Umbilical cord (tissue), 2 donors: ENCODE results near the gene MYMX. TPM values are rescaled to one million over a fixed set of nuclear protein-coding genes. Genes with fewer than 3 reads are reported as not detected.
"Not testable (repeated sequence)": the region's sequence is repeated elsewhere in the genome, so short reads cannot be mapped to it uniquely, and the experiment has no call there.

Experiments used
- DNase-seq: peaks from one replicate; pipeline ENCODE4 v3.0.0-alpha.2; 2015; ENCODE audit warnings: low spot score
- total RNA-seq: library from RNA; depleted of rRNA; stranded (reverse); fragments of >200 nt; gene quantifications from one replicate; pipeline ENCODE4 v1.2.3, GENCODE V29; 2014; ENCODE audit warnings: low replicate concordance; ENCODE audit not compliant: insufficient read depth

The MYMX gene
- total RNA-seq, result not detected

DNA sequence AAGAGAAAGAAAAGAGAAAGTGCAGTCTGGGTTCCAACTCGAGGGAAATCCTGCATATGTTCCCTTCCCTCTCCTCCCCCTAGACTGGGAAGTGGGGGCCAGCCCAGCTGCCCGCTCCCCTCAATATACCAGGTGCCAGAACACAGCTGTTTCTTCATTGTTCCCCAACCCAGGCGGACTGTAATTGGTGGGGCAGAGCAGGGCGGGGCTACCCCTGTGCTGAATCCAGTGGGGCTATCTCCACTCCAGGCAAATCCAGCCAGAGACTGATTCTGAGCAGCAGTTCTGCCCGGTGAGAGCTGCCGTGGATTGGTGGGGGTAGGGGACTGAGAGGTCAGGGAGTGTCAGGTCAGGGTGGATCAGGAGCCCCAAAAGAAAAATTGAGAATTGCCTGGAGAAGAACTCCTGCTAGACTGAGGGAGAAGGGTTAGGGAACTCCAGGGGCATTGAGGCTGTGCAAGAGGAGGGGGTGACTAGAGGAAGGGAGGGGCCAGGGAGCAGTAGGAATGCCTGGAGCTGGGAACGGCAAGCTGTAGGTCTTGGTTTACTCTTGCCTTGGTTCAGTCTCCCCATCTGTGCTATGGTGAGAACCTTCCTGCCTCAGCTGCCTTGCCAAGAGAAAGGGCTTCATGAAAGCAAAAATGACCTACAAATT is at the start of gene MYMX:
MYMX (plus strand) TSS at position 250 of the 655 bp plus-strand sequence. CDS start 546 bp downstream, outside the sequence.
- DNase-seq, result no peak

DNA sequence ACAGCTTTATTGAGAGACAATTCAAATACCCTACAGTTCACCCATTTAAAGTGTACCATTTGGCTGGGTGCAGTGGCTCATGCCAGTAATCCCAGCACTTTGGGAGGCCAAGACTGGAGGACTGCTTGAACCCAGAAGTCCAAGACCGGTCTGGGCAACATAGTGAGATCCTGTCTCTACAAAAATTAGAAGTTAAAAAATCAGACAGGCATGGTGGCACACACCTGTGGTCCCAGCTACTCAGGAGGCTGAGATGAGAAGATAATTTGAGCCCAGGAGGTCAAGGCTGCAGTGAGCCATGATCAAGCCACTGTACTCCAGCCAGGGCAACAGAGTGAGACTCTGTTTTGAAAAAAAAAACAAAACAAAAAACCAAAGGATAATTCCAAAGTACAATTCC is 49.2 kb upstream of the MYMX start:
- DNase-seq, result no peak

GRCh38 chr6:44169154-44169553 is 47.6 kb upstream of the MYMX start:
- DNase-seq, result no peak

DNA sequence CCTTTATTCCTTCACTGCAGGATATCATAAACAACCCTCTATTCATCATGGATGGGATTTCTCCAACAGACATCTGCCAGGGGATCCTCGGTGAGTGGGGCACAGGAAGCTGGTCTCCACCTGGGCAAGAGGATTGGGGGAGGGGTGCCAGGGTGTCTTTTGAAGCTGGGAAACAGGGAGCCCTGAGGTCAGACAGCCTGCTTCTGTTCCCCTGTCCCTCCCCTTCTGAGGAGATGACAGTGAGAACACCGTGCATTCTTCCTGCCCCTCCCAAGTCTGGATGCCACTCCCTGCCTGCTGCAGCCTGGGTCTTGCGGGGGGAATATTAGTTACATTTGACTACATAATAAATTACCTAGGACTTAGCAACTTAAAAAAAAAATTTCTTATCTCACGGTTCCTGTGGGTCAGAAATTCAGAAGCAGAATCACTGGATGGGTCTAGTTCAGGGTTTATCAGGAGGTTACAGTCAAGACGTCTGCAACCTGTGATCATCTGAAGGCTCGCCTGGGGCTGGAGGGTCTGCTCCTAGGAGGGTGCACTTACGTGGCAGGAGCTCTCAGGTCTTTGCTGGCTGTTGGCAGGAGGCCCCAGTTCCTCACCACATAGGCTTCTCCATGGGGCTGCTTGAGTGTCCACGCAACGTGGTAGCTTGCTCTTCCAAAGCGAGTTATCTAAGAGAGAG is 46.7 kb upstream of the MYMX start:
- no peak for DNase-seq

- DNase-seq, result no peak
Observed at GRCh38 chr6:44171899-44172546, 44.7 kb upstream of the MYMX start.

DNA sequence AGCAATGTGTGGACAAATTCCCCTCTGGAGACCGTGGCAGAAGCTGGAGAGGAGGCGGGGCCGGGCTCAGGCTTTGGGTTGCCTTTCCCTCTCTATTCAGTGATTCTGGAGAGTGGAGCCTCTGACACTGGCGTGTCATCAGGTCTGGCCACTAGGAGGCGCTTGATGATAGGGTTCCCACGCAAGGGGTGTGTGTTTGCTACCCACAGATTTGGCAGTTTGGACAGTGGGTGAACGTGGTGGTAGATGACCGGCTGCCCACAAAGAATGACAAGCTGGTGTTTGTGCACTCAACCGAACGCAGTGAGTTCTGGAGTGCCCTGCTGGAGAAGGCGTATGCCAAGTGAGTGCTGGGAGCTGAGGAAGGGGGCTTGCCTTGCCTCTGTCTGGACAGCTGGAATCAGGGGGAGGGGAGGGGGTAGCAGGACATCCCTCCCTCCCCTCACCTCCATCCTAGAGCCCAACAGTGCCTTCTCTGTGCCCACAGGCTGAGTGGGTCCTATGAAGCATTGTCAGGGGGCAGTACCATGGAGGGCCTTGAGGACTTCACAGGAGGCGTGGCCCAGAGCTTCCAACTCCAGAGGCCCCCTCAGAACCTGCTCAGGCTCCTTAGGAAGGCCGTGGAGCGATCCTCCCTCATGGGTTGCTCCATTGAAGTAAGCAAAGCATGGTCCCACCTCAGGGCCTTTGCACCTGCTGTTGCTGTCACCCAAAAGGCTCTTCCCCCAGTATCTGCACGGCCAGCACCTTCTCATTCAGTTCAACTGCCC is 43.8 kb upstream of the MYMX start:
- DNase-seq, result peak; percentile 85

DNA sequence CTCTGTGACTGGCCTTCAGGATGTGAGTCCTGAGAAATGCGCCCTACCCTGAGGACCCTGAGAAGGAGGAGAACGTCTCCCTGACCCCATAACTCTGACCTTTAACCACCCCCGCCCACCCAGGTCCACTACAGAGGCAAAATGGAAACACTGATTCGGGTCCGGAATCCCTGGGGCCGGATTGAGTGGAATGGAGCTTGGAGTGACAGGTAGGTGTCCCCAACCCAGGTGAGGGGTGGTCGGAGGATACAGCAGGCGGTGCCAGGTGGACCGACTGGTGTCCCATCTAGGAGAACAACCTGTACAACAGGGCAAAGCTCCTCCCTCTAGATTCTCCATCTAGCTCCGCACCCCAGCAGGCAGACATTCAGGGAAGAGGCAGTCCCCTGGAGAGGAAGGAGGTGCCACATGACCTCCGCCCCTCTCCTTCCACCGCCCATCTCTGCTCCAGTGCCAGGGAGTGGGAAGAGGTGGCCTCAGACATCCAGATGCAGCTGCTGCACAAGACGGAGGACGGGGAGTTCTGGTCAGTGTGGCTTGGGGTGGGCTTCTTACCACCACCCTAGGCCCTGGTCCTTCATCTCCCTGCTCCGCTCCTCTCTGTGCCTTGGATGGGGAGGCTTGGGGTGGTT is 40.5 kb upstream of the MYMX start:
- DNase-seq, result no peak

DNA sequence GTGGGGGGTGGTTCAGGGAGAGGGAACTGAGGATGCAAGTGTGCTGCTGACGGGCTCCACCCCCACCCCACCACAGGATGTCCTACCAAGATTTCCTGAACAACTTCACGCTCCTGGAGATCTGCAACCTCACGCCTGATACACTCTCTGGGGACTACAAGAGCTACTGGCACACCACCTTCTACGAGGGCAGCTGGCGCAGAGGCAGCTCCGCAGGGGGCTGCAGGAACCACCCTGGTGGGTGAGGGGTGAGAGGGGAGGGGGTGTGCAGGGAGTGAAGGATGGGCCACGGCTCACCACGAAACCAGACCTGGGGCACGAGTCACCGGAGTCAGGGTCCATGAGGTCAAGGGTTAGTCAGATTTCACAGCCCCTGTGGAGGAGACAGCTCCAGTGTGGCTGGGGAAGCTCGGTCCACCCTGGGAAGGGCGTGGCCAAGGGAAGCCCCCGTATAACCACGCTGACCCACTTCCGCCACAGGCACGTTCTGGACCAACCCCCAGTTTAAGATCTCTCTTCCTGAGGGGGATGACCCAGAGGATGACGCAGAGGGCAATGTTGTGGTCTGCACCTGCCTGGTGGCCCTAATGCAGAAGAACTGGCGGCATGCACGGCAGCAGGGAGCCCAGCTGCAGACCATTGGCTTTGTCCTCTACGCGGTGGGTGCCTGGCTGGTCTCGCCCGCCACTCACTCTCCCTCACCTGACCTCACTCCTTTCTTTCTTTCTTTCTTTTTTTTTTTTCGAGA is 39.8 kb upstream of the MYMX start:
- DNase-seq, result no peak

DNA sequence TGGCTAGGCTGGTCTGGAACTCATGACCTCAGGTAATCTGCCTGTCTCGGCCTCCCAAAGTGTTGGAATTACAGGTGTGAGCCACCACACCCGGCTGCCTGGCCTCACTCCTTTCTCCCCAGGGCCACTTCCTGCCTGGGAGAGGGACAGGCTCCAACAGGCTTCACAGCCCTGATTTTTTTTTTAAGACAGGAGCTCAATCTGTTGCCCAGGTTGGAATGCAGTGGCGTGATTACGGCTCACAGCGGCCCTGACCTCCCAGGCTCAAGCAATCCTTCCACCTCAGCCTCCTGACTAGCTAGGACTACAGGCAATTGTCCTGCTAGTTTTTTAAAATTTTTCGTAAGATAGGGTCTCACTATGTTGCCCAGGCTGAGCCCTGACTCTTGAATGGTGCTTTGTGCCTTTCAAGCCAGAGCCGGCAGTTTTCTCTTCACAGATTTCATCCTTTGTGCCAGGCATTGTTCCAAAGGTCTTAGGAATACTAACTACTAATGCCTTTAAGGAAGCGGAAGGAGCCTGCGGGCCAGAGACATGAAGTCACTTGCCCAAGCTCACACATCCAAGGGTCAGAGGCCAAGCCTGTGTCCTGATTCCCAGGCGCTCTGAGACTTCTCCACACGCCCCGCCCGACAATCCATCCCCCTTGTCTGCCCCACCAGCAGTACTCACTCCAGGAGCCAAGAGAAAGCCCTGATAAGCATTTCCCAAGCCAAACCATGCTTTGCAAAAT is 38.9 kb upstream of the MYMX start:
- peak; percentile 82 for DNase-seq

DNA sequence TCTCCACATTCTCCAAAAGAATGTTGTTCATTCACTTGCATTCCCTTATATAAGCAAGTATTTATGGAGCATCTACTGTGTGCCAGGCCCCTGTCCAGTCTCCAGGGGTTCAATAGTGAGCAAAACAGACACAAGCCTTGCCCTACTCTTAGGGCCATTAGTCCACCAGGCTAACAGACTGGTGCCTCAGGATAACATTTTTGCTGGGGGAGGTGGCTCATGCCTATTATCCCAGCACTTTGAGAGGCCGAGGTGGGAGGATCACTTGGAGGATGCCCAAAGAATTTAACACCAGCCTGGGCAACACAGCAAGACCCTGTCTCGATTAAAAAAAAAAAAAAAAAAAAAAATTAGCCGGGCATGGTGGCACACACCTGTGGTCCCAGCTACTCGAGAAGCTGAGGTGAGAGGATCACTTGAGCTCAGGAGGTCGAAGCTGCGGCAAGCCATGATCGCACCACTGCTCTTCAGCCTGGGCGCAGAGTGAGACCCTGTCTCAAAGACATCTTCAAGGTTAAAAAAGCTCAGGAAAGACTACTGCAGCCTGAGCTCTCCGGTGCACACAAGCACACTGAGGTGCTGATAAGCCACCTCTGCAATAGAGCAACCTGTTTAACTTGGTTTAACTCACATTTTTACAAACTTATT is 38.2 kb upstream of the MYMX start:
- DNase-seq, result no peak

GRCh38 chr6:44179072-44179536 is 37.6 kb upstream of the MYMX start:
- no peak for DNase-seq

DNA sequence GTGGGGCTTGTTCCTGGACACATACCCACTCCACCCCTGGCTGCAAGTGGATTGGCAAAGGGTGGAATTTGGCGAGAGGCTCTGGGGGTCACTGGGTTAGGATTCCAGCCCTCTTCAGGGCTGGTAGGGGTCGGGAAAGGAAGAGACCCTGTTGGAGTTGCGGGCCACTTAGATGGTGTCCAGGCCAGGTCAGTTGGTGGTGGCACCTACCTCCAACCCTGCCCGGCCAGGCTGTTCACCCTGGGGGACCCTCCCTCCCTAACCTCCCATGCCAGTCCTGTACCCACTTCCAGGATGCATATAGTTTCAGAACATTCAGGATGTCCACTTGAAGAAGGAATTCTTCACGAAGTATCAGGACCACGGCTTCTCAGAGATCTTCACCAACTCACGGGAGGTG is 37.1 kb upstream of the MYMX start:
- no peak for DNase-seq

GRCh38 chr6:44180406-44180805 is 36.3 kb upstream of the MYMX start:
- DNase-seq, result no peak

DNA sequence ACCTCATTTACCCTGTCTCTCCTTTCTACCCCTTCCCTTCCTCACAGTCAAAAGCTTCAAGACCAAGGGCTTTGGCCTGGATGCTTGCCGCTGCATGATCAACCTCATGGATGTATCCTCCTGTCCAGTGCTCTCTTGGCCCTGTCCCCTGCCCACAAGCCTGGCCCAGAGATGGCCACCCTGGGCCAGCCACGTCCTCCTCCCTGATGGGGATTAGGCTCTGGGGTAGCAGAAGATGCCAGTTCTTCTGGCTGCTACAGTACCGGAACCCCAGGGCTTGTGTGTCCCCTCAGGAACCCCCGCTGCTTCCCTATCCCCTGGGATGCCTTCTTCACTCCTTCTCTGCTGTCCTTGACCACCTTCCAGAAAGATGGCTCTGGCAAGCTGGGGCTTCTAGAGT is 35.8 kb upstream of the MYMX start:
- DNase-seq, result no peak

DNA sequence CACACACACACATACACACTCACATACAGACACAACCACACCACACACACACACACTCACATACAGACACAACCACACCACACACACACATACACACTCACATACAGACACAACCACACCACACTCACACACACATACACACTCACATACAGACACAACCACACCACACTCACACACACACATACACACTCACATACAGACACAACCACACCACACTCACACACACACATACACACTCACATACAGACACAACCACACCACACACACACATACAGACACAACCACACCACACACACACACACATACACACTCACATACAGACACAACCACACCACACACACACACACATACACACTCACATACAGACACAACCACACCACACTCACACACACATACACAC is 34.9 kb upstream of the MYMX start:
- DNase-seq, result not testable (repeated sequence)

DNA sequence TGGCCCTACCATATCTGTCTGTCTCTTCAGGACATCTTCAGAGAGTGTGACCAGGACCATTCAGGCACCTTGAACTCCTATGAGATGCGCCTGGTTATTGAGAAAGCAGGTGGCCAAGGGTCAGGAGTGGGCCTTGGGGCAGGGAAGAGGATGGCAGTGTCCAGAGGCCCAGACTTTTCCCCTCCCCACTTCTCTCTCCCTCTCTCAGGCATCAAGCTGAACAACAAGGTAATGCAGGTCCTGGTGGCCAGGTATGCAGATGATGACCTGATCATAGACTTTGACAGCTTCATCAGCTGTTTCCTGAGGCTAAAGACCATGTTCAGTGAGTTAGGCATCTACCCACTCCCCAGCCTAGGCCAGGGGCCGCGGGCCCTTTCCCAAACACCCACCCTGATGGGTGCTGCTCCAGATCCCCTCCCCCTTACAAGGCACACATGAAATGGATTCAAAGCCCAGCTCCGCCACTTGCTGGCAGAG is 33.8 kb upstream of the MYMX start:
- no peak for DNase-seq

DNA sequence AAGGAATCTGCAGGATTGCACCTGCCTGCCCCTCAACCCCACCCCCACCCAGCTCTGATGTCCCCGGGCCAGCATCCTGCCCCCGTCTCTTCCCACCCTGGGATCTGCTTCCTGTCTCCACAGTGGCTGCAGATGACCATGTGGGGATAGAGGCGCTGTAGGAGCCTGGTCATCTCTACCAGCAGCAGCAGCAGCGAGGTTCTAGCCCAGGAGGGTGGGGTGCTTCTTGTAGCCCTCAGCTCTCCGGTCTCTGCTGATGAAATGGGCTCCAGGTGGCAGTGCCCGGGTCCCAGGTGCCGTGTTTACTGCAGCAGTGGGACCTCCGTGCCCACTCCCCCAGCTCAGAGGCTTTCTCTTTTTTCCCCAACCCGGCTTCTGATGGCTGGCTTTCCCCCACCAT is 32.9 kb upstream of the MYMX start:
- no peak for DNase-seq

GRCh38 chr6:44185356-44185755 is 31.4 kb upstream of the MYMX start:
- DNase-seq, result not testable (repeated sequence)

DNA sequence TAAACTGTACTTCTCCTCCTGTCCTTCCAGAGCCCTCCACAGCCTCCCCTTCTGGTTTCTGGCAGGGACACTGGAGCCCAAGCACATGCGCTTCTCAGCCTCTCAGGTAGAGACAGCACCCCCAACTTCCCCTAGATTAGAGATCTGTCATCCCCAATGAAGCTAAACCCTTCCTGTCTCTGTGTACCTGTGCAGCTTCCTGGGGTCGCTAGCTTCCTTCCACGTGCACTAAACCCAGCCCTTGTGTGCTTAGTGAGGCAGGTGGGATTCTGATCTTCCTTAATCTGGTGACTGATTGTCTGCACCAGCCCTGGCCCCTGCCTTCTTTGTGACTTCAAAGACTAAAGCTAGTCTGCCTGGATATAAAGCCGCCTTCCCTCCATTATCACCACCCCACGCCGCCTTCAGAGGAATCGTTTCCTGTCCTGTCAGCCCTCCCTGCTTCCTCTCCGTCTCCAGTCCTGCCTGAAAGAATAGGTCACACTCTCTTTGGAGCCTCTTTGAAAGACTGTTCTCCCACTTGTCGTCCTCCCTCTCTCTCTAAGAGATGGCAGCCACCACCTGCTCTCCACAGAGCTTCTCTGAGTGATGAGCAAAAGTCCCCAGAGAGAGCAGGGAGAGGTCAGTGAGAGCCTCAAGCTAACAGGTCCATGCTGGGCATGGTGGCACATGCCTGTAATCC is 30.6 kb upstream of the MYMX start:
- DNase-seq, result no peak
